ENCODE data around the gene MKX.

Gene MKX

DNA sequence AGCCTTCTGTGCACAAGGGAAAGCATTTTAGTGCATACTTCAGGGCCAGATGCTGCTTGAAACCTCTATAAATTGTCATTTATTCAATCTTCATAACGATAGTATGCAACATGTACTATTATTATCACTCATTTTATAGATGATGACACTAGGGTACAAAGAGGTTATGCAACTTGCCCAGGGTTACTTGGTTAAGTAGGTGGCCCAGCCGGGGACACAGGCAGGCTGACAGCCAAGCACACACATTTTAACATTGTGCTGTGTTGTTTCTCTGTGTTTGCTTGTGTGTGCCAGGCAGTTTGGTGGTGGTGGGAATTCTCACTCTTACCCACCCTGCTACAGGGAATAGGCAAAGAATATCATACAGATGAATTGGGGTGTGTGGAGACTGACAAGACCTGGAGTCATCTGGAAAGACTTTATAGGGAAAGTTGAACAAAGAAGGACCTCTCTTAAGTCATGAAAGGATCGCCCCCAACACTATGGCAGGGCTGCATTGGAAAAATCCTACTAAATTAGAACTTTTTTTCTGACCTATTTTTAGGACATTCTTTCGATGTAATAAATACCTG lies 98.9 kb downstream of the MKX start:
- no peak for DNase-seq (ENCODE audit: low read depth in 2 of 2)

DNA sequence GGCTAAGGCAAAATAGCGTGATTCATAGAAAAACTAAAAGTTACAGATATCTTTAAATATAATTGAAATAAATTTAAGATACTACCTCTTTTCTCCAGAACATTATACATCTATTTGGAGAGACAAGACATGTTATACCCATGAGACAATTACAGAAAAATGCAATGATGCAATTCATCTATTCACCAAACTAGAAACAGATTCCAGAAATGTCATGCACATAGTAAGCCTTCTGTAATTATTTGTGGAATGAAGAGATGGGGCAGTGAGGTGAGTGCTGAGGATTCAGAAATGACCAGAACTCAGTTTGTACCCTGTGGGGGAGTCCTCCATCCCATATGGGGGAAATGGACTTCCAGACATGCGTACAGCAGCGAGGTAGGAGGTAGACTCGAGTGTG lies 99.4 kb downstream of the MKX start:
- no peak for DNase-seq (ENCODE audit: low read depth in 2 of 2)

DNA sequence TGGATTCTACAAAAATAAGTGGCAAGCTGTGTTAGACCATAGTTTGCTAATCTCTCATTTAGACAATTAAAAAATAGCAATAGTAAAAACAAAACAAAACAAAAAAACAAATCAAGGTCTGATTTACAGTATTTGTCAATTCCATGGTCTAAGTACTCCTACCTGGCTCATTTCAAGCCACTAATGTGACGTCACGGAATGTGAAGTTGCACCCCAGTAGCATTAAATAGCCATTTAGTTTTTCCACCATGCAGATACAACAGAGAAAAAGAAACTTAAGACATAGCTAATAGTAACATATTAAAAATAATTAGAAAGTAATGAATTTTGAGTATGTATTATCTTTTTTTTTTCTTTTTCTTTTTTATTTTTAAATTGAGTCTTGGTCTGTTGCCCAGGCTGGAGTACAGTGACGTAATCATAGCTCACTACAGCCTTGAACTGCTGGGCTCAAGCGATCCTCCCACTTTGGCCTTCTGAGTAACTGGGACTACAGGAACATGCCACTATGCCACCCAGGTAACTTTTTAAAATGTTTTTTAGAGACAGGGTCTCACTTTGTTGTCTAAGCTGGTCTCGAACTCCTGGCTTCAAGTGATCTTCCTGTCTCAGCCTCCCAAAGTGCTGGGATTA lies 101.2 kb downstream of the MKX start:
- DNase-seq (ENCODE audit: low read depth in 2 of 2): no peak

DNA sequence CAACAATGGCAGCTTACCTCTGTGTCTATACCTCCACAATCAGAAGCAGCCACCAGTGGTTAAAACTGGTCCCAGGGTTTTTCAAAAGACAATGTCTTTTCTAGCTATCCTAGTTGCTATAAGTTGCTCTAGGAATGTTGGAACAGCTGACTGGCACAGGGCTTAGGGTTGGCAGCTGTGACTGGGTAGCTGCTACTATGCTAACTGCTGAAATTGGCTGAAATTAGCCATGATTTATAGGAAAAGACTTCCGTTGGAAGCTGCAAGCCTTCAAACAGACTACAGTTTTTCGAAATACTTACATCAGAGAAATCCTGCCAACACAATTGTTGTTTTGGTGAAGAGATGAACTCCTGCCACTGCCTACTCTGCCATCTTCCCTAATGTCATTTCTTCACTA lies 102.3 kb downstream of the MKX start:
- DNase-seq (ENCODE audit: low read depth in 2 of 2): no peak

DNA sequence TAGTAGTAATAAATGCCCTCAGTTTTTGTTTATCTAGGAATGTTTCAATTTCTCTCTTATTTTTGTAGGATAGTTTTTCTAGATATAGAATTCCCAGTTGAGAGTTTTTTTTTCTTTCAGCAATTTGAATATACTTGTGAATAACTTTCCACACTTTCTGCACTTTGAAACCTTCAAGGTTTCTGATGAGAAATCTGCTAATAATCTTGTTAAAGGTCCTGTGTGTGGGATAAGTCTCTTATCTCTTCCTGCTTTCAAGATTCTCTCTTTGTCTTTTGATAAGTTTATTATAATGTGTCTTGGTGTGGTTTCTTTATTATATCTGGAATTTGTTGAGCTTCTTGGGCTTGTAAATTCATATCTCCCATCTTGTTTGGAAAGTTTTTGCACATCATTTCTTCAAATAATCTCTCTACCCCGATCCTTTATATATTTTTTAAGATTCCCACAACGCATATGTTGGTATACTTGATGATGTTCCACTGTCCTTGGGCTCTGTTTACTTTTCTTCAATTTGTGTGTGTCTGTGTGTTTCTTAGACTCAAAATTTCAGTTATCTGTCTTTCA lies 103.5 kb downstream of the MKX start:
- DNase-seq (ENCODE audit: low read depth in 2 of 2): no peak

DNA sequence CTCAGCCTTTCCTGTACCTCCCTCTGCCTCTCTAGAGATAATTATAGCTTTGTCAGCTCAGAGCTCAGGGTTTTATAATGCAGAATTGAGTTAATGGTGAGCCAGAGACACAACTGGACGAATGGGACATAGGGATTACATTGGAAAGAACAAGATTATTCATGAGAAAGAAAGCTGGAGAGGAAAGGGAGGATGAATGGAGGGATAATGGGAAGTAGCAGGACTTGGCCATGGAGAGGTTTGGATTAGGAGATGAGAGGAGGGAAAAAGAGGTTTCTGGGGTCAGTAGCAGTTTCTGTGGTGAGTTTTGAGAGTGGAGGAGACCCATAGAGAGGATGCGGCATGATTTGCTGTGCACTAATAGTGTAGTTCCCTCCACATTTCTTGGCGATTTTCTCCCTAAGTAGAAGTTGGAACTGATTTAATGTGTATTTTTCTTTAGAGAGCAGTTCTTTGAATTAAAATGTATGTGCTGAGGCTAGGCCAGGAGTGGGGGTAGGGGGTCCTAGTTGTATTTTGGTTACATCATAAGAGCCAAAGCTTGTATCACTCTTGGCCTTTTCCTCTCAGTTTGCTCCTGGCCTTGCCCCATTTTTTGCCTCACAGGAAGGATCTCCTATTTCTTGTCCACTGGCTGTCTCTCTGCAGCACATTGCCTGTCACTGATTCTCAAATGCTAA lies 107.4 kb downstream of the MKX start:
- no peak for DNase-seq (ENCODE audit: low read depth in 2 of 2)

DNA sequence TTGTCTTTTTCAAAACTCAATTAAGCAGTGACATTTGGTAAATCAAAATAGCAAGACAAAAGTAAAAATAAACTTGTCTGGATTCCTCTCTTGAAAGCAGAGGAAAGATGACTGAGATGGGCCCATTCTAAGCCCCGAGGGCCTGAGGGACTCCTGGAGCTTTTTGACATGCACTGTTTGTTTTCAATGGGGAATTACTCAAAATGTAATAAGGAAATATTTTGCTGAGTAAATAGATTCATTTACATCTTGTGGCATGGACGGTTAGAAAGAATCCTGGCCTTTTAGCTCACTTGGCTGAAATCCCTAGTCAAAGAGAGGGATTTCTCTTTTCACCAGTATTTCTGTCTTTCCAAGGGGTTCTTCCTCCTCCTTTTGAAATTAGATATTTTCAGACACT lies 108.0 kb downstream of the MKX start:
- no peak for DNase-seq (ENCODE audit: low read depth in 2 of 2)

DNA sequence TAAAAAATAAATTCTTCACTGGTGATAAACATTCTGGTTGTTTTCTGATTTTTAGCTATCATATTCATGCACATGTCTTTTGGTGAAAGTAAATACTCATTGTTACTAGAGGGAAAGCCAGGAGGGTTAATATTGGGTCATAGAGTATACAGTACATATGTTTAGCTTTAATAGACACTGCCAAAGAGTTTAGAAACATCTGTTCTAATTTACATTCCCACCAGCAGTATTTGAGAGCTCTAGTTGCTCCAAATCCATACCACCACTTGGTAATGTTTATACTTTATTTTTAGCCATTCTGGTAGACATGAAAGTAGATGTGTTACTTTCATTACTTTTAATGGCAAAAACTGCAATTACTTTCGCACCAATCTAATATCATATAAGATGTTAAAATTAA lies 108.8 kb downstream of the MKX start:
- DNase-seq (ENCODE audit: low read depth in 2 of 2): no peak

DNA sequence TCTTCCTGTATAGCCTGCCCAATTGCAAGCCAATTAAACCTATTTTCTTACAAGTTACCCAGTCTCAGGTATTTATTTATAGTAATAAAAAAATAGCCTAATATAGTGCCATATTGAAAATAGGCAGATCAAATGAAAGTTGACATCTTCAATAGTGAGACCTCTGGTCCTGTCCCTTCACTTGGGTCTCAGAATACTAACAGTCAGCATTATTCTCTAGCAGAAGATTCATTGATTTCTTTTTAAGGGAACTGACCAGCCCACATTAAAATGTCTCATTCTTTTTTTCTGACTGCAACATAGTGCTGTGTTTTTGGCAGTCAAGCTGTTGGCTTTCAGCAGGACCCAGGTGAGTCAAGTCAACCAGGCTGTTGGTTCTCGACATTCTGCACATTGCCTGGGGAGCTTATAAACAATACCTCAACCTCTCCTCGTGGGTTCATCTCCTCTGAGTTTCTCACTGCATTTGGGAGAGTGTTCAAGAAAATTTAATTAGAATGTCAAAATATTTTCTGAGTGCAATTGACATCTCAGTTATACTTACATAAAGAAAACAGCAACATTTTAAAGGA lies 109.8 kb downstream of the MKX start:
- no peak for DNase-seq (ENCODE audit: low read depth in 2 of 2)

DNA sequence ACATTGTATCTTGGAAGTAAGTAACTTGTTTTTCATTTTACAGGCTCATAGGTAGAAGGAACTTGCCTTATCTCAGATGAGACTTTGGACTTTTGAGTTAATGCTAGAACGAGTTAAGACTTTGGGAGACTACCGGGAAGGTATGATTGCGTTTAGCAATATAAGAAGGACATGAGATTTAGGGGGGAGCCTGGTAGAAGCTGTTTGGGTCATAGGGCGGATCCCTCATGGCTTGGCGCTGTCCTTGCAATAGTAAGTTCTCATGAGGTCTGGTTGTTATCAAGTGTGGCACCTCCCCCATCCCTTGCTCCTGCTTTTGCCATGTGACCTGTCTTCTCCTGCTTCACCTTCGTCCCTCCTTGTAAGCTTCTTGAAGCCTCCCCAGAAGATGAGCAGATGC lies 110.3 kb downstream of the MKX start:
- DNase-seq (ENCODE audit: low read depth in 2 of 2): no peak

DNA sequence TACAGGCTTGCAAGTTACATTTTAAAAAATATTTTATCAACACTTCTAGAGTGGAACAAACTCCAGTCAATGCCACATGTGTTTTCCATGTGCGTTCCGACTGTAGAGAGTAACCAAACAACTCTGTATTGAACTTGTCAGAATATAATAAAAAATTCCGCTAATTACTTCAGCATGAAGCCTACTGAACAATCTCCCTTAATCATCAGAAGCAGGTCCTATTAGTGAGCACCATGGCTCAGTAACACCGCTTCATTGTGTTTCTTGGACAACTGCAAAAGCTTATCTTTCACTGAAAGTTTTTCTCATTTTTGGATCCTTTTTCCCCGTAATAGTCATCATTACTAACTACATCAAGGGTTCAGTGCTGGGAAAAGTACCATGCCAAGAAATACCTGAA lies 117.0 kb downstream of the MKX start:
- no peak for DNase-seq (ENCODE audit: low read depth in 2 of 2)

DNA sequence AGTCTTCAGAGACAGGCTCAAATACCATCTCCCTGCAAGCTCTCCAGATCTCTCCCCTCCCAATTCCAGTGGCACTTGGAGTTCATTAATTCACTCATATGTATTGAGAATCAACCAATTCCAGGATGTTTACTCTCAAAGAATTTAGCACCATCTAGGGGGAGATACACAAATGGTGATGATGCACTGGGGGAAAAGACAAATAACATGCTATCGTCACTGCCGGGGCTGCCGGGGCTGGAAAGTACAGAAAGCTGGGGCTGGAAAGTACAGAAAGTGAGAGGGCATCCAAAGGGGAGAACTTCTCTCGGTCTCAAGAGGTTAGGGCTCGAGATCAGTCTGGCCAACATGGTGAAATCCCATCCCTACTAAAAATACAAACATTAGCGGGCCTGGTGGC lies 118.7 kb downstream of the MKX start:
- no peak for DNase-seq (ENCODE audit: low read depth in 2 of 2)

DNA sequence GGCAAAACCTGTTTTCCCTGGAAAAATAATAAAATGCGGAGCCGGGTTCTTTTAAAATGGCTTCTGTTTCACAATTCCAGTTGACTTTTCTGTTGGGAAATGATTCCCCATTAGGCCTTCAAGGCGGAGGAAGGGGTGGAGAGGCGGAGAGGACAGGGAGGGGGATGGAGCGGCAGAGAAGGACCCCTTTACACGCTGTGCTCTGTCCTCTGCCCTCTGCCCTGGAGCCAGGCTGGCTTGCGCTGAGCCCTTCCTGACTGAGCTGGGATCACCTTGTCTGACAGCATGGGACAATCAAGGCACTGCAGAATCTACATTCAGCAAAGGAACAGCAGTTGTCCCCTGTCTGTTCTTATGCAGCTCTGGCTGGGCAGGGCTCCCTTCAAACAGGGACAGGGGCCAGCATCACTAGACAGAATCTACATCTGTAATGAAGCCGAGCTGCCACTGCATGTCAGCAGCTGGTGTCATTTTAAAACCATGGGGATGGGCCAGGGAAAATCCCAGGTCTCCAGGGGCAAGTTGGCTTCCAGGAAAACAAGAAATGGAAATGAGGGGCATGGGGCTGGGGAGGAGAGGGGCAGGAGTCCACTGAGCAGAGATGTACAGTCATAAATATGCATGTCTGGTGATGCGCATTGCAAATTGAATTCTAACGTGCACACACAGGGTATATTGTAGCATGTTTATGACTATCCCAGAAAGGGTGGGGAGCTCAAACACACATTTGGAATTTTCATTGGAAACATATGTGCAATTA lies 120.0 kb downstream of the MKX start:
- no peak for DNase-seq (ENCODE audit: low read depth in 2 of 2)

DNA sequence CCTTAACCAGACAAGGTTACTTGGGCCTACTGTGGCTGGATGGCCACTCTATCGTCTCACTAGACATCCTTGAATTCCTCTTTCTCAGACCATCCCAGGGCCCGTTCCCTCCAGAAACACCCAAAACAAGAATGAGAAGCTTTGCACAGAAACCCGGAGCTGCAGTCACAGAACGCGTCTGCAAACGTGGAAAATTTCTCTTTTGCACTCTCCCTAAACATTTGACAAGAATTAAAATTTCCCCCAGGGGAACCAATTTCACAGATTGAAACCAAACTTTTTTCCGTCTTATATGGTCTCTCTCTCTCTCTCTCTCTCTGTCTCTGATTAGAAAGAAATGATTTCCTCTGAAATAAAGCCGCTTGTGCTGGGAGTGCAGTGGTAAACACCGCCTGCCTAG lies 120.7 kb downstream of the MKX start:
- DNase-seq (ENCODE audit: low read depth in 2 of 2): no peak
